Thoracic aorta (tissue), 2 donors: Measurements from ENCODE around the gene FNDC3B. TPM values are rescaled to one million over a fixed set of nuclear protein-coding genes. Genes with fewer than 3 reads are reported as not detected.

Experiments
- ATAC-seq: fragments of 150-250 bp; one replicate; pipeline ENCODE4 v1.8.0; 2017; ENCODE audit warnings: low read depth; ENCODE audit not compliant: insufficient number of reproducible peaks, low FRiP score
- DNase-seq: peaks from one replicate; pipeline ENCODE4 v3.0.0-alpha.2; 2020; ENCODE audit warnings: low spot score
- H3K27ac ChIP-seq, 2 donors: fragments of 200-600 bp; sonication (generic); 1 replicate in 1 of 2; 2 replicates in 1 of 2; pipeline ENCODE4 v1.5.1; 2016; ENCODE audit warnings: mild to moderate bottlenecking in 2 of 2, moderate library complexity in 2 of 2
- H3K27me3 ChIP-seq: fragments of 200-600 bp; sonication (generic); replicated peaks from 2 replicates; pipeline ENCODE4 v1.6.0; 2016; ENCODE audit warnings: mild to moderate bottlenecking; ENCODE audit not compliant: insufficient read depth
- H3K36me3 ChIP-seq: fragments of 200-600 bp; sonication (generic); one replicate; pipeline ENCODE4 v1.5.1; 2016
- H3K4me1 ChIP-seq, 2 donors: fragments of 200-600 bp; sonication (generic); 1 replicate in 1 of 2; 2 replicates in 1 of 2; pipeline versions ENCODE4 v1.5.1 to v1.6.0; 2016; ENCODE audit warnings: low read depth in 2 of 2, mild to moderate bottlenecking in 1 of 2; ENCODE audit not compliant: control insufficient read depth in 1 of 2
- H3K4me3 ChIP-seq: fragments of 200-600 bp; sonication (generic); 2 replicates; pipeline ENCODE4 v1.5.1; 2016; ENCODE audit warnings: mild to moderate bottlenecking
- H3K9me3 ChIP-seq: fragments of 200-600 bp; sonication (generic); 2 replicates; pipeline ENCODE4 v1.5.1; 2016
- total RNA-seq, 2 donors: library from RNA; depleted of rRNA; stranded (reverse); fragments of >200 nt; gene quantifications; one replicate each; pipeline versions ENCODE4 v1.1.0 to v1.2.3, GENCODE V29; 2016
- TF ChIP-seq, protein P1 (sequence below): fragments of 200-600 bp; sonication (generic); IDR thresholded peaks from one replicate; pipeline ENCODE4 v1.5.1; 2019; ENCODE audit warnings: antibody characterized with exemption

Gene FNDC3B
- total RNA-seq, 2 donors from 2014 or later = 113 to 163 TPM

DNA sequence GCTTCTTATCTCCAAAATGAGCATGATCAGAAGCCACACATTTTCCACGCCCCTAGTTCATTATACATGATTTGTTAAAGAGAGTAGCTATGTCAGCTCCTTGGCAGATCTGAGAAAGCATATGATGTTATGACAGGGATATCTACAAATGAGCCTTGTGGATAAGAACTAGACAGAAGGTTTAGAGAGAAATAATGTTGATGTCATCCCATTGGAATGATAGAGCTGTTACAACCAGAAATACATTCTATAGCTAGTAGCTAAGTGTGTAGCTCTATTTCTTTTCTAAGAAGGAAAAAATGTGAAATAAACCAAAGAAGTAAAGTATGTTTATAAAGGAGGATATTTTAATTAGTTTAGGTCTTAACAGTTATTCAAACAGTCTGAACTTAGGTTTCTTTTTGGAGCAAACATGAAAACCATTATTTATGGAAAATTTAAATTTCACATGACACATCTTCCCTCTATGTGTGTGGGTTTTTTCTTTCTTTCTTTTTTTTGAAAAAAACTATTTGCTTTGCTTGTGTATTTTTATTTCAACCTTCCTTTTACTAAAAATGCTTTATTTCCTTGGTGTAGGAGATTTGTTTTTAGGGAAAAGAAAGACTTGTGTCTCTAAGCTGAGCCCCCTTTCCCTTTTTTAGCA lies 241.2 kb downstream of the FNDC3B start:
- no peaks in the 10 kb centered on the region for H3K36me3 ChIP-seq
- H3K4me1 ChIP-seq = peaks cover 47 to 87% of the 10 kb centered on the region in 2 donors
- no peaks in the 10 kb centered on the region for H3K27me3 ChIP-seq
- DNase-seq (no peak), ATAC-seq (no peak)
- H3K9me3 ChIP-seq = no peaks in the 10 kb centered on the region
- peak overlapping the region; percentile 31 to 67 for H3K27ac ChIP-seq
- TF ChIP-seq, protein P1, sequence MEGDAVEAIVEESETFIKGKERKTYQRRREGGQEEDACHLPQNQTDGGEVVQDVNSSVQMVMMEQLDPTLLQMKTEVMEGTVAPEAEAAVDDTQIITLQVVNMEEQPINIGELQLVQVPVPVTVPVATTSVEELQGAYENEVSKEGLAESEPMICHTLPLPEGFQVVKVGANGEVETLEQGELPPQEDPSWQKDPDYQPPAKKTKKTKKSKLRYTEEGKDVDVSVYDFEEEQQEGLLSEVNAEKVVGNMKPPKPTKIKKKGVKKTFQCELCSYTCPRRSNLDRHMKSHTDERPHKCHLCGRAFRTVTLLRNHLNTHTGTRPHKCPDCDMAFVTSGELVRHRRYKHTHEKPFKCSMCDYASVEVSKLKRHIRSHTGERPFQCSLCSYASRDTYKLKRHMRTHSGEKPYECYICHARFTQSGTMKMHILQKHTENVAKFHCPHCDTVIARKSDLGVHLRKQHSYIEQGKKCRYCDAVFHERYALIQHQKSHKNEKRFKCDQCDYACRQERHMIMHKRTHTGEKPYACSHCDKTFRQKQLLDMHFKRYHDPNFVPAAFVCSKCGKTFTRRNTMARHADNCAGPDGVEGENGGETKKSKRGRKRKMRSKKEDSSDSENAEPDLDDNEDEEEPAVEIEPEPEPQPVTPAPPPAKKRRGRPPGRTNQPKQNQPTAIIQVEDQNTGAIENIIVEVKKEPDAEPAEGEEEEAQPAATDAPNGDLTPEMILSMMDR = no peak
- H3K4me3 ChIP-seq = no peak overlapping the region

DNA sequence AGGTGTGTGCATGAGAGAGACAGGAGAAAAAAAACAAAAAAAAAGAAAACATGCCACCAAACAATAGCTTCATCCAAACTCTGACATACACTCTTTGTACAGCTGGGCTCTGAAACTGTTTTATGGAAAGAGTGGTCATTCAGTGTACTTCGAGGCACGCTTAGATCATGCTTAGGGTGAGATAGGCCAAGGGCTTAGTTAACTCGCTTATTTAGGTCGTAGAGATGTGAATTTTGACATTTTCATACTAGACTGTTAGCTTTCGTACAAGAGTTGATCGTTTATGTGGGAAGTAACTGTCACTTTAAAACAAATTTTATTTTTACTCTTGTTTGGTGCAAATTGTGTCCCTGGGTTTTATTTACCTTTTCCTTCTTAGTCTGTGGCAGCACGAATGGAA lies 242.5 kb downstream of the FNDC3B start:
- ATAC-seq (no peak), DNase-seq (no peak)
- peaks cover 50 to 83% of the 10 kb centered on the region in 2 donors for H3K4me1 ChIP-seq
- H3K27me3 ChIP-seq = no peaks in the 10 kb centered on the region
- H3K36me3 ChIP-seq = no peaks in the 10 kb centered on the region
- TF ChIP-seq, protein P1 = no peak
- H3K27ac ChIP-seq = peak overlapping the region; percentile 18 to 67
- H3K9me3 ChIP-seq = no peaks in the 10 kb centered on the region
- no peak overlapping the region for H3K4me3 ChIP-seq

DNA sequence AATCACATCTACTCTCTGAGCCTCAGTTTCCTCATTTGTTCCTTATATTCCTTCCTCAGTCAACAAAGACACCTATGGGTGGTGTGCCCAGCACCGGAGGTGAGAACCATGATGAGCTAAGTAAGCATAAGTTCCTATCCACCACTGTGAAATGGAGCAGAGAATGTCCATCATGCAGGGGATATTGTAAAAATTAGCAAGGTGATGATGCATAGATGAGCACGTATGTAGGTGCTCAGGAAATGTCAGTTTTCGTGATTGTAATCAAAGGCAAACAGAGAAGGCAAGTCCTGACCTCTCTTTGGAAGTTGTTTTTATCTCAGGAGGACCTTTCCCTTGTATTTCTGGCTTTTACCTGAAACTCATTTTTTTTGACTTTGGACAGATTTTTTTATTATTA lies 243.5 kb downstream of the FNDC3B start:
- peaks cover 46 to 85% of the 10 kb centered on the region in 2 donors for H3K4me1 ChIP-seq

GRCh38 chr3:172283841-172284357 lies 244.5 kb downstream of the FNDC3B start:
- Histone ChIP-seq H3K36me3 (no peaks in the 10 kb centered on the region), H3K4me3 (no peak overlapping the region), H3K4me1 (peaks cover 35 to 85% of the 10 kb centered on the region in 2 donors), H3K27ac (no peak overlapping the region), H3K9me3 (no peaks in the 10 kb centered on the region), H3K27me3 (no peaks in the 10 kb centered on the region)
- TF ChIP-seq, protein P1 = no peak
- no peak for DNase-seq
- no peak for ATAC-seq

More for the DNA sequence above, 243.5 kb downstream of the FNDC3B start:
- H3K27ac ChIP-seq = peak overlapping the region; percentile 8 to 67
- no peak overlapping the region for H3K4me3 ChIP-seq
- no peaks in the 10 kb centered on the region for H3K9me3 ChIP-seq
- DNase-seq (no peak), ATAC-seq (no peak)
- TF ChIP-seq, protein P1 = no peak
- H3K36me3 ChIP-seq = no peaks in the 10 kb centered on the region
- no peaks in the 10 kb centered on the region for H3K27me3 ChIP-seq

DNA sequence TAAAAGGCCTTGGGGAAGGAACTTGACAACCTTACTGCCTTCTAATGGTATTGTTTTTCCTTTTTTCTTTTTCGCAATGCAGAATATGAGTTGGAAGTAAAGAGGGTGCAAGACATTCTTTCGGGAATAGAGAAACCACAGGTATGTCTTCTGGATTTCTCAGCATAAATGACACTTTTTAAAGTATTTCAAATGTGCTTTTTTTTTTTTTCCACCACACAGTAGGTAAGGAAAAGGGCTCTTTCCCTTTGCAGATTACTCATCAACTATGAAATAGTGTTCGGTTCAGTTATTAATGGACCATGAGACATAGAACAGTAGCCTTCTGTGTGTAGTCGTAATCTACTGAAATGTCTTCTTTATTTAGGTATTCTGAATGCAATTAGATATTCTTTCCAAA lies 246.5 kb downstream of the FNDC3B start:
- Histone ChIP-seq H3K4me3 (no peak overlapping the region), H3K36me3 (peaks cover 3% of the 10 kb centered on the region), H3K27ac (no peak overlapping the region), H3K27me3 (no peaks in the 10 kb centered on the region), H3K9me3 (no peaks in the 10 kb centered on the region), H3K4me1 (peaks cover 23 to 84% of the 10 kb centered on the region in 2 donors)
- DNase-seq (no peak), ATAC-seq (no peak)
- TF ChIP-seq, protein P1 = no peak
